Breast epithelium (tissue), 3 donors: ENCODE results near the gene SPATS2.
"Not testable (repeated sequence)": the region's sequence is repeated elsewhere in the genome, so short reads cannot be mapped to it uniquely, and the experiment has no call there.

Experiments
- CTCF ChIP-seq, 3 donors: fragments of 450-650 bp; IDR thresholded peaks; one replicate each; pipeline ENCODE4 v1.5.1; 2016 to 2017; ENCODE audit warnings: antibody characterized with exemption in 3 of 3, mild to moderate bottlenecking in 3 of 3, moderate library complexity in 3 of 3
- POLR2AphosphoS5 ChIP-seq, 3 donors: sonication (generic); formaldehyde crosslinking; IDR thresholded peaks; one replicate each; pipeline ENCODE4 v1.6.1; 2017; ENCODE audit warnings: antibody characterized with exemption in 3 of 3

GRCh38 chr12:49320411-49321103 is 46.7 kb upstream of the SPATS2 start:
- TF ChIP-seq CTCF, POLR2AphosphoS5 (IDR thresholded peaks at IDR 0.05): not testable (repeated sequence)
